ENCODE measurements around the gene REC8. TPM values are rescaled to one million over a fixed set of nuclear protein-coding genes. Genes with fewer than 3 reads are reported as not detected.

REC8 gene
- total RNA-seq, 1 experiment from 2014 or later: 9.8 TPM

DNA sequence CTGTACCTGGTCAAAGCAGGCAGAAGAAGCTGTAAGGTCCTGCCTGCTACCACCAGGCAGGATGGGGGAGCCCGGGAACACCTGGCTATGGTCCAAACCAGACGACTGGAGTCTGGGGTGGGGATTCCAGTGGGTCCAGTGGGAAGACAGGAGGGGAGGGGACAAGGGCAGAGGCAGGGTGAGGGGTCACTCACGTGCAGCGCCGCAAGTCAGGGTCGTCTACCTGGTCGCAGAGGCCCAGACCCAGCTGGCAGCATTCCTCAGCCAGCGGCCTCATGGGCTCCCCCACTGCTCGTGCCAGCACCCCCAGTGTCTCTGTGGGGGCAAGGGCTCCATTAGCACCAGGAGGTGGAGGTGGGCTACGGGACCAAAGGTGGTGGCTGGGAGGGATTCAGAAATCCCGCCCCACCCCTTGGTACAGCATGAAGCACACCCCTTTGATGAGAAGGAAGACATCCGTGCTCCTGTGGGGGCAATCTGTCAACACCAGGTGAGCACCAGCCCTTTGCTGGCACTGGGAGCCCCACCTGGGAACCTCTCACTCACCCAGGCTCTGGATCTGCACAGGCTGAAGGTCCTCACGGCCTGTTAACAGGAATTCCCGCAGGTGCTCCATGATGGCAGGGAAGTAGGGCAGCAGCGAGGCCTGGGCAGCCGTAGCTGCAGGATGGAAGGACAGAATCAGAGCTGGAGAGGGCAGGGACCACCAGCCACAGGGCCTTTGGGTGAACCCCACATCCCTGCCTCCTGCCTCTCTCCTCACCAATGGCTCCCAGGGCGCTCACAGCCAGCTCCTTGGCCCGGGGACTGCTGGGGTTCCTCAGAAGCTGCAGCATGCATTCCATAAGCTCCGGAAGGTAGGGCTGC lies 12.5 kb downstream of the REC8 start:
- ChIA-PET CTCF (no interaction called here), POLR2A (no interaction called here)
- Histone ChIP-seq H3K27ac (ENCODE audit: low read length) (no peak overlapping the region), H3K27me3 (ENCODE audit: control insufficient read depth, insufficient read depth, low read length) (no peaks in the 10 kb centered on the region), H3K9me3 (ENCODE audit: control insufficient read depth, insufficient read depth, low read depth, low read length) (no peaks in the 10 kb centered on the region), H3K4me1 (ENCODE audit: control insufficient read depth, insufficient read depth, low read length) (peaks cover 8% of the 10 kb centered on the region; the same call in 1 of the 2 replicates), H3K4me3 (ENCODE audit: low read depth in 2 of 2, low read length in 2 of 2) (no peak overlapping the region), H3K36me3 (ENCODE audit: control insufficient read depth, insufficient read depth, low read length) (0 out of 2 replicates have a peak, but pooled peaks cover 2% of the 10 kb centered on the region)
- intact Hi-C loops (cut with micrococcal nuclease; ENCODE audit: unreplicated experiment): no loop called here
- no peak for DNase-seq (ENCODE audit: low read depth, low spot score)
- BruUV-seq (replicated peaks): no TSS peak
- in situ Hi-C loops (cut with HindIII; ENCODE audit: low pct_unique_long_range_greater_than_20kb, low sequenced_read_pairs): no loop called here
- TF ChIP-seq REST (IDR thresholded peaks at IDR 0.05; ENCODE audit: insufficient read depth in 1 of 2, low read depth in 2 of 2, low read length in 1 of 2) (no peak), POLR2AphosphoS5 (IDR thresholded peaks at IDR 0.05; ENCODE audit: low read depth, low read length) (no peak), TCF7L2 (IDR thresholded peaks at IDR 0.05; ENCODE audit: low read depth, low read length) (no peak), SIN3A (IDR thresholded peaks at IDR 0.05; ENCODE audit: borderline replicate concordance, insufficient read depth, low read depth, low read length) (no peak)
- TF ChIP-seq, protein P1, sequence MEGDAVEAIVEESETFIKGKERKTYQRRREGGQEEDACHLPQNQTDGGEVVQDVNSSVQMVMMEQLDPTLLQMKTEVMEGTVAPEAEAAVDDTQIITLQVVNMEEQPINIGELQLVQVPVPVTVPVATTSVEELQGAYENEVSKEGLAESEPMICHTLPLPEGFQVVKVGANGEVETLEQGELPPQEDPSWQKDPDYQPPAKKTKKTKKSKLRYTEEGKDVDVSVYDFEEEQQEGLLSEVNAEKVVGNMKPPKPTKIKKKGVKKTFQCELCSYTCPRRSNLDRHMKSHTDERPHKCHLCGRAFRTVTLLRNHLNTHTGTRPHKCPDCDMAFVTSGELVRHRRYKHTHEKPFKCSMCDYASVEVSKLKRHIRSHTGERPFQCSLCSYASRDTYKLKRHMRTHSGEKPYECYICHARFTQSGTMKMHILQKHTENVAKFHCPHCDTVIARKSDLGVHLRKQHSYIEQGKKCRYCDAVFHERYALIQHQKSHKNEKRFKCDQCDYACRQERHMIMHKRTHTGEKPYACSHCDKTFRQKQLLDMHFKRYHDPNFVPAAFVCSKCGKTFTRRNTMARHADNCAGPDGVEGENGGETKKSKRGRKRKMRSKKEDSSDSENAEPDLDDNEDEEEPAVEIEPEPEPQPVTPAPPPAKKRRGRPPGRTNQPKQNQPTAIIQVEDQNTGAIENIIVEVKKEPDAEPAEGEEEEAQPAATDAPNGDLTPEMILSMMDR (IDR thresholded peaks at IDR 0.05): no peak
- no peak for ATAC-seq

DNA sequence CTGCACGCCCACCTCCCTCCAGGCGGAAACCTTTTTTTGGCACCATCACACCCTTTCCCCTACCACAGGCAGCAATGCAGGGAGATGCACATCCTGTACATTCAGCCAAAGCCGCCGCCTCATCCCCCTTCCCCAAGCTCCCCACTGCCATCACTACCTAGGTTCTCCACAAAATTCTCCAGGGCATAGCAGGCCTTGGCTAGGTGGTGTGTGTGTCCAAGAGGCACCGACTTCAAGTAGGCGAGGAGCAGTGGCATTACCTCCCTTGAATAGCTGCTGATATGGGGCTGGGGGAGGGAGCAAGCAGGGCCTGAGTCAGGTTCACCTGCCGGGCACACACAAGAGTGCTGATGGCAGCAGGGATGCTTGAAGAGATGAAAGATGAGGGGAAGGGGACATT lies 13.1 kb downstream of the REC8 start:
- in situ Hi-C loops (cut with HindIII; ENCODE audit: low pct_unique_long_range_greater_than_20kb, low sequenced_read_pairs) (no loop called here), intact Hi-C loops (cut with micrococcal nuclease; ENCODE audit: unreplicated experiment) (no loop called here)
- DNase-seq (ENCODE audit: low read depth, low spot score) (no peak), ATAC-seq (no peak)
- BruUV-seq (replicated peaks): no TSS peak
- ChIA-PET POLR2A (no interaction called here), CTCF (no interaction called here)
- H3K27me3 ChIP-seq (ENCODE audit: control insufficient read depth, insufficient read depth, low read length): no peaks in the 10 kb centered on the region
- TF ChIP-seq REST (IDR thresholded peaks at IDR 0.05; ENCODE audit: insufficient read depth in 1 of 2, low read depth in 2 of 2, low read length in 1 of 2) (no peak), SIN3A (IDR thresholded peaks at IDR 0.05; ENCODE audit: borderline replicate concordance, insufficient read depth, low read depth, low read length) (no peak), TCF7L2 (IDR thresholded peaks at IDR 0.05; ENCODE audit: low read depth, low read length) (no peak)
- TF ChIP-seq, protein P1 (IDR thresholded peaks at IDR 0.05): no peak
- H3K9me3 ChIP-seq (ENCODE audit: control insufficient read depth, insufficient read depth, low read depth, low read length): no peaks in the 10 kb centered on the region
- 0 out of 2 replicates have a peak, but pooled peaks cover 2% of the 10 kb centered on the region for H3K36me3 ChIP-seq (ENCODE audit: control insufficient read depth, insufficient read depth, low read length)
- 0 out of 2 replicates have a peak, but pooled peaks cover 10% of the 10 kb centered on the region for H3K4me1 ChIP-seq (ENCODE audit: control insufficient read depth, insufficient read depth, low read length)
- H3K27ac ChIP-seq (ENCODE audit: low read length): no peak overlapping the region
- no peak overlapping the region for H3K4me3 ChIP-seq (ENCODE audit: low read depth in 2 of 2, low read length in 2 of 2)
